NK-92 (cell line): ENCODE results near the gene SPART.

Experiments
- DNase-seq: peaks from one replicate; lab custom pipeline; 2025; ENCODE audit not compliant: unreplicated experiment; lab: John Stamatoyannopoulos, UW

The SPART gene

GRCh38 chr13:36258831-36259230 lies 87.4 kb downstream of the SPART start:
- no peak for DNase-seq
